GM03348 (cell line): ENCODE measurements around the gene ARHGEF28.
A peak's percentile ranks its signal among the peaks of the same experiment; 100 is the strongest.

Experiments used
- DNase-seq: peaks from one replicate; pipeline ENCODE4 v3.0.0; 2012; ENCODE audit warnings: low spot score

The ARHGEF28 gene

GRCh38 chr5:73938280-73938937 is 312.4 kb downstream of the ARHGEF28 start:
- peak; percentile 87 for DNase-seq

GRCh38 chr5:73938938-73939320 is 312.9 kb downstream of the ARHGEF28 start:
- DNase-seq, result peak; percentile 23

GRCh38 chr5:73939557-73939956 is 313.6 kb downstream of the ARHGEF28 start:
- no peak for DNase-seq

GRCh38 chr5:73940026-73940425 is 314.0 kb downstream of the ARHGEF28 start:
- DNase-seq, result no peak

GRCh38 chr5:73940801-73941200 is 314.8 kb downstream of the ARHGEF28 start:
- no peak for DNase-seq

GRCh38 chr5:73942783-73943182 is 316.8 kb downstream of the ARHGEF28 start:
- no peak for DNase-seq

GRCh38 chr5:73943397-73943796 is 317.4 kb downstream of the ARHGEF28 start:
- peak; percentile 18 for DNase-seq

GRCh38 chr5:73944581-73944980 is 318.6 kb downstream of the ARHGEF28 start:
- no peak for DNase-seq

GRCh38 chr5:73945505-73945904 is 319.5 kb downstream of the ARHGEF28 start:
- DNase-seq, result no peak

- DNase-seq, result no peak
Observed at GRCh38 chr5:73946278-73946677, 320.3 kb downstream of the ARHGEF28 start.

GRCh38 chr5:73946919-73947602 is 321.1 kb downstream of the ARHGEF28 start:
- DNase-seq, result no peak

GRCh38 chr5:73947906-73948640 is 322.1 kb downstream of the ARHGEF28 start:
- peak; percentile 13 for DNase-seq

GRCh38 chr5:73948720-73949119 is 322.7 kb downstream of the ARHGEF28 start:
- peak; percentile 29 for DNase-seq

GRCh38 chr5:73950441-73950873 is 324.5 kb downstream of the ARHGEF28 start:
- DNase-seq, result peak; percentile 39

- no peak for DNase-seq
Observed at GRCh38 chr5:73950912-73951430, 325.0 kb downstream of the ARHGEF28 start.

GRCh38 chr5:73952872-73953271 is 326.9 kb downstream of the ARHGEF28 start:
- DNase-seq, result no peak

- no peak for DNase-seq
Observed at GRCh38 chr5:73954381-73954780, 328.4 kb downstream of the ARHGEF28 start.

- DNase-seq, result no peak
Observed at GRCh38 chr5:73955271-73955846, 329.4 kb downstream of the ARHGEF28 start.

- no peak for DNase-seq
Observed at GRCh38 chr5:73957397-73958001, 331.5 kb downstream of the ARHGEF28 start.

- DNase-seq, result no peak
Observed at GRCh38 chr5:73958037-73958436, 332.0 kb downstream of the ARHGEF28 start.

GRCh38 chr5:73960023-73960422 is 334.0 kb downstream of the ARHGEF28 start:
- no peak for DNase-seq

- DNase-seq, result no peak
Observed at GRCh38 chr5:73960426-73960825, 334.4 kb downstream of the ARHGEF28 start.
